ENCODE measurements around the gene IKZF4. TPM values are rescaled to one million over a fixed set of nuclear protein-coding genes. Genes with fewer than 3 reads are reported as not detected.
"Not testable (repeated sequence)": the region's sequence is repeated elsewhere in the genome, so short reads cannot be mapped to it uniquely, and the experiment has no call there.

Gene IKZF4
- total and polyA plus RNA-seq, 2 of the 8 experiments (the other 6 are each of a cell fraction or from before 2014, with no cell fraction given), result 8.0 to 13.3 TPM

- not testable (repeated sequence) for H2BK20ac ChIP-seq (ENCODE audit: low read length); H3K27me3 ChIP-seq (replicated peaks in 1 of 4; ENCODE audit: control insufficient read depth in 3 of 4, extremely low read depth in 1 of 4, insufficient read depth in 3 of 4, low read length in 3 of 4); FAIRE-seq; H2AK5ac ChIP-seq (ENCODE audit: low read depth, low read length); H2BK5ac ChIP-seq (ENCODE audit: low read depth, low read length); H3K9me3 ChIP-seq (ENCODE audit: insufficient read depth in 2 of 2, low read depth in 1 of 2, low read length in 1 of 2); H3K23me2 ChIP-seq (ENCODE audit: low read depth, low read length); H2BK120ac ChIP-seq (replicated peaks; ENCODE audit: low read depth, low read length); H4K20me1 ChIP-seq (replicated peaks in 1 of 2; ENCODE audit: control insufficient read depth in 1 of 2, insufficient read depth in 2 of 2, low read length in 2 of 2); H3K18ac ChIP-seq (ENCODE audit: extremely low read depth, low read length); H3K56ac ChIP-seq (replicated peaks; ENCODE audit: insufficient read length, low read depth, low read length); H3K4ac ChIP-seq (replicated peaks; ENCODE audit: insufficient read length, low read depth, low read length); H3K79me1 ChIP-seq (ENCODE audit: low read depth, low read length); H4K5ac ChIP-seq (ENCODE audit: insufficient read length, low read depth, low read length); H4K91ac ChIP-seq (replicated peaks; ENCODE audit: insufficient read length, low read length); DNase-seq (ENCODE audit: low read depth in 1 of 2, low spot score in 2 of 2); H2BK12ac ChIP-seq (ENCODE audit: low read depth, low read length); H3K14ac ChIP-seq (ENCODE audit: insufficient read length); H3K4me2 ChIP-seq (ENCODE audit: insufficient read depth in 1 of 2, low read depth in 2 of 2, low read length in 2 of 2); H2AFZ ChIP-seq (ENCODE audit: low read length); H2BK15ac ChIP-seq (ENCODE audit: low read length); H3K9ac ChIP-seq (replicated peaks in 1 of 4; ENCODE audit: extremely low read depth in 1 of 4, low read depth in 3 of 4, low read length in 3 of 4); H3K4me1 ChIP-seq (replicated peaks in 1 of 4; ENCODE audit: control insufficient read depth in 3 of 4, insufficient read depth in 4 of 4, low read length in 3 of 4); H3K23ac ChIP-seq (ENCODE audit: insufficient read length); H3K27ac ChIP-seq (ENCODE audit: low read depth, low read length); H4K8ac ChIP-seq (ENCODE audit: extremely low read depth, insufficient read depth, low read length); H3K4me3 ChIP-seq (ENCODE audit: extremely low read depth in 1 of 4, insufficient read depth in 2 of 4, low read depth in 3 of 4, low read length in 4 of 4)
- peaks cover 0 to 27% (median 1%) of the 10 kb centered on the region in 4 experiments; a peak in 5 of 8 replicates for H3K36me3 ChIP-seq (ENCODE audit: control insufficient read depth in 2 of 4, insufficient read depth in 4 of 4, low read length in 3 of 4)
- 90% methylated on average over 4 of the region's 5 CpGs; no CpG with 5 or more reads in 1 of the 2 experiments for WGBS, 2 experiments (ENCODE audit: extremely low coverage in 1 of 2, insufficient coverage in 1 of 2, insufficient read length in 1 of 2, insufficient replicate concordance in 2 of 2, low coverage in 1 of 2, low lambda C conversion rate in 2 of 2, missing lambda C conversion rate in 1 of 2)
- H3K79me2 ChIP-seq (ENCODE audit: control insufficient read depth in 1 of 2, insufficient read depth in 2 of 2, low read length in 2 of 2), result peaks cover 0 to 13% of the 10 kb centered on the region in 2 experiments; a peak in 2 of 4 replicates
- ChIA-PET POLR2A (ENCODE audit: partially characterized antibody) (interaction anchor here (1.1 to 4.3 kb wide), 4 partner anchors 10 to 152 kb away, joined by 3 to 24 read pairs (median 4); partner anchors contain the start of genes PMEL and SUOX), CTCF (ENCODE audit: partially characterized antibody) (interaction anchor here (0.6 to 3.5 kb wide), 8 partner anchors 9 to 1081 kb away, joined by 3 to 21 read pairs (median 3); no protein-coding TSS in a partner anchor)
Observed at GRCh38 chr12:55981882-55982281, 39.0 kb upstream of the IKZF4 start.

All from H1 (cell line).